ENCODE data around the gene GRHPR. TPM values are rescaled to one million over a fixed set of nuclear protein-coding genes. Genes with fewer than 3 reads are reported as not detected.
"Not testable (repeated sequence)": the region's sequence is repeated elsewhere in the genome, so short reads cannot be mapped to it uniquely, and the experiment has no call there.

Gene GRHPR
- polyA plus RNA-seq, 10 donors: 88.9 to 123 (median 103) TPM

DNA sequence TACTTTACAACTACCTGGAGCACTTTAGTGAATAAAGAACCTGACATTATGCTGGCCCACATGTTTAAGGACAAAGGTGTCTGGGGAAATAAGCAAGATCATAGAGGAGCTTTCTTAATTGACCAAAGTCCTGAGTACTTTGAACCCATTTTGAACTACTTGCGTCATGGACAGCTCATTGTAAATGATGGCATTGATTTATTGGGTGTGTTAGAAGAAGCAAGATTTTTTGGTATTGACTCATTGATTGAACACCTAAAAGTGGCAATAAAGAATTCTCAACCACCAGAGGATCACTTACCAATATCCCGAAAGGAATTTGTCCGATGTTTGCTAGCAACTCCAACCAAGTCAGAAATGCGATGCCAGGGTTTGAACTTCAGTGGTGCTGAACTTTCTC, 54.9 kb downstream of the GRHPR start:
- not testable (repeated sequence) for DNase-seq

DNA sequence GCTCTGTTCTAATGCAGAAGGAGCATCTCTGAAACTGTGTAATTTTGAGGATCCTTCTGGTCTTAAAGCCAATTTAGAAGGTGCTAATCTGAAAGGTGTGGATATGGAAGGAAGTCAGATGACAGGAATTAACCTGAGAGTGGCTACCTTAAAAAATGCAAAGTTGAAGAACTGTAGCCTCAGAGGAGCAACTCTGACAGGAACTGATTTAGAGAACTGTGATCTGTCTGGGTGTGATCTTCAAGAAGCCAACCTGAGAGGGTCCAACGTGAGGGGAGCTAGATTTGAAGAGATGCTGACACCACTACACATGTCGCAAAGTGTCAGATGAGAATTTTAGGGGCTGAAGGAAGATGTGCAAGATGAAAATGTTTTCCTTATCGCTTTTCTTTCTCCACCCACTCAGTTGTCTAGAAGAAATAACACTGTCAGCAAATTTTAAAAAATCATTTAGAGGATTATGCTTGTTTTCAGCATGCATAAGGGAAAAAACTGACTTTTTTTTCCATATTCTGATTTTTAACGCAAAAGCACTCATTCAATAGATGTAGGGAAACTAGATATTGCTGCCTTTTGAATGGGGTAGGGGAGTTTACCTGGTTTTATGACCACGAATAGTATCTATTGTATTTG, 55.6 kb downstream of the GRHPR start:
- DNase-seq: not testable (repeated sequence)

DNA sequence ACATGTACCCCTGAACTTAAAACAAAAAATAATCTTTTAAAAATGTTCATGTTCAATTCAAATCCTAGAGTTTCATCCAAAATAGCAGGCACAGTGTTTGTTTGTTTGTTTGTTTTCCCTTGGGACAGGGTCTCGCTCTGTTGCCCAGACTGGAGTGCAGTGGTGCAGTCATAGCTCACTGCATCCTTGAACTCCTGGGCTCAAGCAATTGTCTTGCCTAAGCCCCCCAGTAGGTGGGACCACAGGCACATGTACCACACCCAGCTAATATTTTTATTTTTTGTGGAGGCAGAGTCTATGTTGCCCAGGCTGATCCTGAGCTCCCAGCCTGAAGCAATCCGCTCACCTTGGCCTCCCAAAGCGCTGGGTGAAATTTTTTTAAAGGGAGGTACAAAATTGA, 58.3 kb downstream of the GRHPR start:
- no peak for DNase-seq

DNA sequence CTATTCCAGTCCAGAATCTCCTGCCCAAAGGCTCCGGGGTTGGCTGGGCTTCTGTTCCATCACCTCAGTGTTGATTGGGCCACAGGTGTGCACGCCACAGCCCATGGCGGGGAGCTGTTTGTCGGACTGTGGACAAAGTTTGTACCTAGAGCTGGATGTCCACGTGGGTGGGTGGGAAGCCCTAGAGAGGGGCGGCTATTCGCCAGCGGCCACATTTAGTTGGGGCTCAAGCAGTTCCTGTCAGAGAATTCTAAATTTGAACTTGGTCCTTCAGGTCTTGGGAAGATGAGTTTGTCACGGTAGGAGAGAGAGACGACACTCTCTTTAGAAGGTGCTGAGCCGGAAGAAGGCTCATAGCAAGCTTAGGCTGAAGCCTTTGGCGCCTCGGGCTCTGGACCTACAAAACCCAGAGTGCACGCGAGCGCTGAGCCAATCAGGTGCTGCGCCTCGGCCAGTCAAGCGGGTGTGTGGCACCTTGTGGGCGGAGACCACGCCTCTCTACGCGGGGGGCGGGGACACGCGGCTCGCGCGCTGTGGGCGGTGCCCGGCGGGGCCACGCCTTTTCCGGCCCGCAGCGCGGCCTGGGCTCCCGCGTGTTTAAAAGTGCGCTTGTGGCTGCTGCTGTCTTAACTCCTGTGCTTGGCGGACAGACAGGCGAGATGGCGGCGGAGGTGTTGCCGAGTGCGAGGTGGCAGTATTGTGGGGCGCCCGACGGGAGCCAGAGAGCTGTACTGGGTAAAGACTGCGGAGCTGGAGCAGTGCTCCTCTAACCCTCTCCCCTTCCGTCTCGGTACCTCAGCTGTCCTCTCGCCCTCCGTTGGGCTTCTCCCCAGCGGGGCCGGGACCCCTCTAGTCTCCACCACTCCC, 63.1 kb downstream of the GRHPR start, which contains the start of gene POLR1E:
TSS of gene POLR1E (plus strand) at position 560 of the 867 bp plus-strand sequence. CDS start at position 660, 100 bp downstream.
- DNase-seq: peak; percentile 87 to 95 (median 91)

DNA sequence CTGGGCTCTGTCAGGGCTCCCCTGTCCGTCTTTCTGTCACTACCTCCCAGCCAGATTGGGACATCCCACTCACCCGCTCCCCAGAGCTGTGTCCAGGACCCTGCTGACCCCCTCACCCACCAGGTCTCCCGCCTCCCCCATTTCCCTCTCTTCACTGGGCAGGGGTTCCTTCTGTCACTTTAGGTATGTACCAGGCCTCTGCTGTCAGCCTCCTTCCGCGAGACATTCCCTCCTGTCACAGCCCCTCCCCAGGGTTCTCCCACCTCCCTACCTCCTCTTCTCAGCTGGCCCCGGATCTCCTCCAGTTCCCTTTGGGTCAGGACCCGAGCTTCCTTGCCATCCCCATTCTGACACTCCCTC, 63.7 kb downstream of the GRHPR start:
- peak in 1 of 3 donors; percentile 43 for DNase-seq

Other genes starting within 250 kb of the GRHPR start
- 10 to 100 TPM; 12.7 to 17.3 (median 15.9) TPM for gene ZBTB5, start 42.8 kb downstream of the GRHPR start, polyA plus RNA-seq (ENCODE audit: insufficient read length in 10 of 10)
- 10 to 100 TPM; 22.9 to 32.8 (median 28.3) TPM for gene POLR1E, start 63.3 kb downstream of the GRHPR start, polyA plus RNA-seq (ENCODE audit: insufficient read length in 10 of 10)
- 10 to 100 TPM; 22.8 to 39.8 (median 32.9) TPM for gene FBXO10, start 153.7 kb downstream of the GRHPR start, polyA plus RNA-seq (ENCODE audit: insufficient read length in 10 of 10)
- gene TOMM5, start 169.9 kb downstream of the GRHPR start, polyA plus RNA-seq (ENCODE audit: insufficient read length in 10 of 10): 100 to 1,000 TPM in 1 of 10 donors, 10 to 100 TPM in 9; 71.5 to 102 (median 76.2) TPM
- gene FRMPD1, start 228.3 kb downstream of the GRHPR start, polyA plus RNA-seq (ENCODE audit: insufficient read length in 10 of 10): 10 to 100 TPM in 4 of 10 donors, 1 to 10 TPM in 6; 6.1 to 14.4 (median 9.6) TPM

Measured in muscle of back (tissue), 11 donors.